Astrocyte (in vitro differentiated cells and primary cell): ENCODE data around the gene SEMA7A.

Source experiments
- EZH2 ChIP-seq: IDR thresholded peaks from 2 replicates; pipeline ENCODE4 v1.6.1; 2012; ENCODE audit warnings: mild to moderate bottlenecking, low read length, inconsistent platforms; ENCODE audit not compliant: insufficient read depth
- TF ChIP-seq, protein P1 (sequence below): IDR thresholded peaks from 2 replicates; pipeline ENCODE4 v1.5.1; 2011; ENCODE audit warnings: low read depth, mild to moderate bottlenecking, inconsistent platforms, low read length, moderate library complexity; ENCODE audit not compliant: insufficient read depth

GRCh38 chr15:74413350-74414080 lies 20.2 kb downstream of the SEMA7A start:
- TF ChIP-seq, protein P1, sequence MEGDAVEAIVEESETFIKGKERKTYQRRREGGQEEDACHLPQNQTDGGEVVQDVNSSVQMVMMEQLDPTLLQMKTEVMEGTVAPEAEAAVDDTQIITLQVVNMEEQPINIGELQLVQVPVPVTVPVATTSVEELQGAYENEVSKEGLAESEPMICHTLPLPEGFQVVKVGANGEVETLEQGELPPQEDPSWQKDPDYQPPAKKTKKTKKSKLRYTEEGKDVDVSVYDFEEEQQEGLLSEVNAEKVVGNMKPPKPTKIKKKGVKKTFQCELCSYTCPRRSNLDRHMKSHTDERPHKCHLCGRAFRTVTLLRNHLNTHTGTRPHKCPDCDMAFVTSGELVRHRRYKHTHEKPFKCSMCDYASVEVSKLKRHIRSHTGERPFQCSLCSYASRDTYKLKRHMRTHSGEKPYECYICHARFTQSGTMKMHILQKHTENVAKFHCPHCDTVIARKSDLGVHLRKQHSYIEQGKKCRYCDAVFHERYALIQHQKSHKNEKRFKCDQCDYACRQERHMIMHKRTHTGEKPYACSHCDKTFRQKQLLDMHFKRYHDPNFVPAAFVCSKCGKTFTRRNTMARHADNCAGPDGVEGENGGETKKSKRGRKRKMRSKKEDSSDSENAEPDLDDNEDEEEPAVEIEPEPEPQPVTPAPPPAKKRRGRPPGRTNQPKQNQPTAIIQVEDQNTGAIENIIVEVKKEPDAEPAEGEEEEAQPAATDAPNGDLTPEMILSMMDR = no peak
- TF ChIP-seq EZH2 = no peak
